Fibroblast of pulmonary artery (primary cell): ENCODE results near the gene MGLL.

ENCODE experiments used
- DNase-seq: peaks from one replicate; pipeline ENCODE4 v3.0.0-alpha.2; 2010; ENCODE audit warnings: low read depth
- H3K4me3 ChIP-seq: replicated peaks from 2 replicates; pipeline ENCODE4 v1.5.1; 2011; ENCODE audit warnings: low read depth, mild to moderate bottlenecking, control low read depth, low read length, moderate library complexity
- TF ChIP-seq, protein P1 (sequence below): IDR thresholded peaks from 2 replicates; pipeline ENCODE4 v1.5.1; 2011; ENCODE audit warnings: mild to moderate bottlenecking, control low read depth, low read length, inconsistent platforms; ENCODE audit errors: missing control alignments

Gene MGLL

DNA sequence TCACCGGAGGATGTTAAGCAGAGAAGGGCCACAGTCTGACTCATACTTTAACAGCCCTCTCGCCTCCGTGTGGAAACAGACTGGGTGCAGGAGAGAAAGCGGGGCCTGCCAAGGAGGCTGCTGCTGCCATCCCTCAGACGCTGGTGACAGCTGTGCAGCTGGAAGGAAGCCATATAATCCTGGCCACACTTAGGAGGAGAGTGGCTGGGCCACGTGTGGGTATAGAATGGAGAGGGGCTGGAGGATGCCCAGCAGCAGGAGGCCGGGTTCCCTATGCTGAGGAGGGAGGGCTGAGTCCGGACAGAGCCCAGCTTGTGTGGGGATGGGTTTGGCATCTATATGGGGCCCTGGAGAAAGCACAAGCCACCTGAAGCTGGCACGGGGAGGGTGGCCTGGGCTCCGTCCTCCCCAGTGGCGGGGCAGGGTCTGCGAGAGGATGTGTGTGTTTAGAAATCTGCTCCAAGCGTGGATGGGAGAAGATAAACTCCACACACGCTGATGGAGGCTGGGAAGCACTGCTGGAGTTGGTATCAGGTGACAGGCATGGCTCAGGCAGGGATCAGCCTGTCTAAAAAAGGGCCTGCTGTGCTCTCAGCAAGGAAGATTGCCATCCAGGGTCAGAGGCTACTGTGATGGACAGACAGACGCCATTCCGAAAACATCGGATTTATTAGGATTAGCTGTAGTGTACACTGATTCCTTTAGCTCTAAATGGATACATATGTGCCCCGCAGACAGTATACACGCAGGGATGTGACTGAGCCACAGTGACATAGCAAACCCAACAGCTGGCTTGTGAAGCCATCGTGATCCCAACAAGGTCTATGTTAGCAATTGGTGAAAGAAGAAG lies 133.7 kb downstream of the MGLL start:
- H3K4me3 ChIP-seq, result no peak overlapping the region
- TF ChIP-seq, protein P1, sequence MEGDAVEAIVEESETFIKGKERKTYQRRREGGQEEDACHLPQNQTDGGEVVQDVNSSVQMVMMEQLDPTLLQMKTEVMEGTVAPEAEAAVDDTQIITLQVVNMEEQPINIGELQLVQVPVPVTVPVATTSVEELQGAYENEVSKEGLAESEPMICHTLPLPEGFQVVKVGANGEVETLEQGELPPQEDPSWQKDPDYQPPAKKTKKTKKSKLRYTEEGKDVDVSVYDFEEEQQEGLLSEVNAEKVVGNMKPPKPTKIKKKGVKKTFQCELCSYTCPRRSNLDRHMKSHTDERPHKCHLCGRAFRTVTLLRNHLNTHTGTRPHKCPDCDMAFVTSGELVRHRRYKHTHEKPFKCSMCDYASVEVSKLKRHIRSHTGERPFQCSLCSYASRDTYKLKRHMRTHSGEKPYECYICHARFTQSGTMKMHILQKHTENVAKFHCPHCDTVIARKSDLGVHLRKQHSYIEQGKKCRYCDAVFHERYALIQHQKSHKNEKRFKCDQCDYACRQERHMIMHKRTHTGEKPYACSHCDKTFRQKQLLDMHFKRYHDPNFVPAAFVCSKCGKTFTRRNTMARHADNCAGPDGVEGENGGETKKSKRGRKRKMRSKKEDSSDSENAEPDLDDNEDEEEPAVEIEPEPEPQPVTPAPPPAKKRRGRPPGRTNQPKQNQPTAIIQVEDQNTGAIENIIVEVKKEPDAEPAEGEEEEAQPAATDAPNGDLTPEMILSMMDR, result no peak
- DNase-seq, result peak; percentile 33

DNA sequence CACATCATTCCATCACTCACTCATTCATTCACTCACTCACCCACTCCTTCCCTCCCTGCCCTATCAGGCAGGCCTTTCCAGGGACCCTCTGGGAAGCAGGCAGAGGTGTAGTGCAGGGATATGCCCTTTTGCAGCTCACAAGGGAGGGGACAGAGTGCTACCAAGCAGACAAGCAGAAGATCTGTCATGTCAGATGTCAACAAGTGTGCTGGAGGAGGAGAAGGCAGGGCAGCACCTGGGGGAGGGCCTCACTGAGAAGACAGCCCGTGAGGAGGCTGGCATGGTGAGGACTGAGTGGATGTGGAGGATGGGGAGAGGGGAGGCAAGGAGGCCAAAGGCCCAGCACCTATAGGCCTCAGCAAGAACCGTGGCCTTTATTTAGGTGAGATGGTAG lies 134.3 kb downstream of the MGLL start:
- TF ChIP-seq, protein P1, result no peak
- H3K4me3 ChIP-seq, result no peak overlapping the region
- DNase-seq, result no peak

DNA sequence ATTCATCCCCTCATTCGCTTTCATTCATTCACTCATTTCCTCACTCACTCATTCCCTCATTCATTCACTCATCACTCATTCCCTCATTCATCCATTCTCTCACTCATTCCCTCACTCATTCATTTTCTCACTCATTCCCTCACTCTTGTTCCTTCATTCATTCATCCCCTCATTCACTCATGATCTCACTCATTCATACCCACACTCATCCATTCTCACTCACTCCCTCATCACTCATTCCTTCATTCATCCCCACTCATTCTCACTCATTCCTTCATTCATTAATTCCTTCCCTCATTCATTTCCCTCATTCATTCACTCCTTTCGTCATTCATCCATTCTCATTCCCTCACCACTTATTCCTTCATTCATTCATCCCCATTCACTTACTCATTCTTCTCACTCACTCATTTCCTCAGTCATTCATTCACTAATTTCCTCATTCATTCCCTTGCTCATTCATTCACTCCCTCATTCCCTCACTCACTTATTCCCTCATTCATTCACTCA lies 135.0 kb downstream of the MGLL start:
- DNase-seq, result no peak
- TF ChIP-seq, protein P1, result no peak
- no peak overlapping the region for H3K4me3 ChIP-seq

DNA sequence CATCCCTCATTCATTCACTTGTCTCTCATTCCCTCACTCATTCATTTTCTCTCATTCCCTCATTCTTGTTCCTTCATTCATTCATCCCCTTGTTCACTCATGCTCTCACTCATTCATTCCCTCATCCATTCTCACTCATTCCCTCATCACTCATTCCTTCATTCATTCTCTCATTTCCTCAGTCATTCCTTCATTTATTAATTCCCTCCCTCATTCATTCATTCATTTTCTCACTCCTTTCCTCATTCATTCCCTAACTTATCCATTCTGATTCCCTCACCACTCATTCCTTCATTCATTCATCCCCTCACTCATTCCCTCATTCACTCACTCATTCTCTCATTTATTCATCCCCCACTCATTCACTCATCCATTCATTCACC lies 135.8 kb downstream of the MGLL start:
- TF ChIP-seq, protein P1, result no peak
- no peak for DNase-seq
- no peak overlapping the region for H3K4me3 ChIP-seq

DNA sequence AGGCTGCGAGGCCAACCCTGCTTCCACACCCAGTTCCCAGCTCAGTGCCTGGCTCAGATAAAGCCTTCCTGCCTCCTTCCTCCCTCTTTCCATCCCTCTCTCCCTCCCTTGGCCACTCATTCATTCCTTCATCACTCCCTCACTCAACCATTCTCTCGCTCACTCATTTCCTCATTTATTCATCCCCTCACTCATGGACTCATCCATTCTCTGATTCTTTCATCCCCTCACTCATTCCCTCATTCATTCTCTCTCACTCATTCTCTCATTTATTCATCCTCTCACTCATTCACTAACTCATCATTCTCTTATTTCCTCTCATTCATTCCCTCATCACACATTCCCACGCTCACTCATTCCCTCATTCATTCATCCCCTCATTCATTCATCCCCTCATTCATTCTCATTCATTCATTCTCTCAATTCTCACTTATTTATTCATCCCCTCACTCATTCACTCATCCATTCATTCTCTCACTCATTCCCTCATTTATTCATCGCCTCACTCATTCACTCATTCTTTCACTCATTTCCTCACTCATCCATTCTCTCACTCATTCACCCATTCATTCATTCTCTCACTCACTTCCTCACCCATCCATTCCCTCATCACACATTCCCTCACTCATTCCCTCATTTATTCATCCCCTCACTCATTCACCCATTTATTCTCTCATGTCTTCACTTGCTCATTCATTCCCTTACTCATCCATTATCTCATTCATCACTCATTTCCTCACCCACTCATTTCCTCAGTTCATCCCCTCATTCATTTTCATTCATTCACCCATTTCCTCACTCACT lies 136.4 kb downstream of the MGLL start:
- DNase-seq, result no peak
- H3K4me3 ChIP-seq, result no peak overlapping the region
- TF ChIP-seq, protein P1, result no peak

DNA sequence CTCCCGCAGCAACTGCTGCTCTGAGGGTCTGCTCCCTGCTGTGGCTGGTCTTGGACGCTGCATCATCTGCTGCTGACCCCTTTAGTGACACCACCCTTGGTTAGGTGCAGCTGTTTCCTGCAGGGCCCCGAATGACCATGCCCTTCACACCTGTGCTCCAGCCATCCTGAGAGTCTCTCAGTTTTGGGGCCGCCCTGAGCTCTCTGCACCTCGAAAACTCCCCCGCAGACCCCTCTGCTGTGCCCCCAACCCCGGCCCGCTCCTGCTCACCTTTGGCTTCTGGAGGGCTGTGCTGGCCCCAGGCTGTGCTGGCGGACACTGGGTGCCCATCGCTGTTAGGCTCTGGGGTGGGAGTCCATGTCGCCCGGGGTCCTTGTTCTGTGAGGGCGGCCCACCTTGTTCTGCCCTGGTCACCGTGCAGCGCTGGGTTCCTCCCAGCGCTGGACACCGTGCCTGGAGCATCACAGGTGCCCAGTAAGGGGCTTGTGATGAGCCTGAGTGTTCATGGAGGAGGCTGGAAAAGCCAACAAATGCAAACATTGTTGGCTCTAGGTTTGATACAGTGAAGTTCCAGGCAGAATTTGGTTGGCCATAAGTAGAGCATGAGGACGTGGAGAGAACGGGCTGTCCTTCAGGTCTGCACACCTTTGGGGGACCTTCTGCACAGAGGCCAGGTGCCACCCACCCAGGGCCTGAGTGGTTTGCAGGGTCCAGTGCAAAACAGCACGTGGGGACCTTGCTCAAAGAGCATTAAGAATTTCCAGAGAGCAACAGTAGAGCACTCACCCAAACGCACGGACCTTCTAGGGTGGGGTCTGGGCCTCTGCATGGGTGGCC lies 137.2 kb downstream of the MGLL start:
- no peak for DNase-seq
- TF ChIP-seq, protein P1, result no peak
- no peak overlapping the region for H3K4me3 ChIP-seq
